ENCODE data around the gene IFI16.

IFI16 gene

DNA sequence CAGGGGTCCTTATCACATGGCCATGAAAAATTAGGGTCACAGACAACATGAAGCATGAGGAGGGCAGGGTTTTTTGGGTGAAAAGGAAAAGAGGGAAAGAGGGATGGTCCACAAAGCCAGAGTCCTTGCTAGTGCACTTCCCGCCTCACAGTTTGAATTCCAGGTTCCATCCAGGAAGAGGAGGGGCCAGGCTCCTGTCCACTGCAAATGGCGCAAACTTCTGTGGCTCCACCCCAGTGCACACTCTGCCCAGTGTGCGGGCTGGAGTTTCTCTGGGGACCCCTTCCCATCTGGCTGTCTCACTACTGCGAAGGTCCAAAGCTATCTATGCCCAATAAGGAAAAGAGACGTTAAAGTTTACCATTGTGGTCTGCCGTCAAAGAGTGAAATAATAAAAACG lies 49.0 kb downstream of the IFI16 start:
- no peak for FAIRE-seq
- no peak for DNase-seq (ENCODE audit: low spot score)

DNA sequence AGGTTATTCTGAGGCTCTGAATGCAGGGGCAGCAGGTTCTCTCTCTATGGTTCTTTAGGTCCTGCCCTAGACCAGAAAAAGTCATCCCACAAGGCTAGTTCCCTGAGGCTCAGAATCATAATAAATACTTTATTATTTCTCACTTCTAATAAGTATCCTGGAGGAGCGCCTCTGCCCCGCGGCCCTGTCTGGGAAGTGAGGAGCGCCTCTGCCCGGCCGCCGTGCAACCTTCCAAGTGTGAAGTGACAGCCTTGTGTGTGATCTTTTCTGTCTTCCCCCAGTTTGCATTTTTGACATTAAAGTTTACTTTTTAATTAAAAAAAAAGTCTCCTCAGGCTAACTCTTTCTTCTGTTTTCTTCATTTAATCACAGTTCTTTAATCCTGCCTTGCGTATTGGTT lies 55.4 kb downstream of the IFI16 start:
- DNase-seq (ENCODE audit: low spot score), result no peak
- no peak for FAIRE-seq

DNA sequence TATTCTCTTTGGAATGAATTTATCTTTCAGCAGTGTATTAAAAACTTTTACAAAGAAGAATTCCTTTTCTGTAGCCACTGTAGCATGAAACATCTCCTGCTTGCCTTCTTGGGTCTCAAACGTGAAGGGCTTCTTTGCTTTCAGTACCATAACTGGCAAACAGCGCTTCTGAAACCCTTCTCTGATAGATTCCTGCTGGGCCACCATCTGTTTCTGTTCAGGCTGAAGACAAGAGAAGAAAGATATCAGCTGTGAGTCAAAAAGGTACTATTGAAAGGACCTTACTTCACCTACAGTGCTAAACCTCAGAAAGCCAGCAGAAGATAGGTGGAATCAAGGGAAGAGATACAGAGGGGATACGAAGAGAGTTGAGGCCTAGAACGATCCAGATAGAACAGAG lies 56.4 kb downstream of the IFI16 start:
- DNase-seq (ENCODE audit: low spot score) (no peak), FAIRE-seq (no peak)

DNA sequence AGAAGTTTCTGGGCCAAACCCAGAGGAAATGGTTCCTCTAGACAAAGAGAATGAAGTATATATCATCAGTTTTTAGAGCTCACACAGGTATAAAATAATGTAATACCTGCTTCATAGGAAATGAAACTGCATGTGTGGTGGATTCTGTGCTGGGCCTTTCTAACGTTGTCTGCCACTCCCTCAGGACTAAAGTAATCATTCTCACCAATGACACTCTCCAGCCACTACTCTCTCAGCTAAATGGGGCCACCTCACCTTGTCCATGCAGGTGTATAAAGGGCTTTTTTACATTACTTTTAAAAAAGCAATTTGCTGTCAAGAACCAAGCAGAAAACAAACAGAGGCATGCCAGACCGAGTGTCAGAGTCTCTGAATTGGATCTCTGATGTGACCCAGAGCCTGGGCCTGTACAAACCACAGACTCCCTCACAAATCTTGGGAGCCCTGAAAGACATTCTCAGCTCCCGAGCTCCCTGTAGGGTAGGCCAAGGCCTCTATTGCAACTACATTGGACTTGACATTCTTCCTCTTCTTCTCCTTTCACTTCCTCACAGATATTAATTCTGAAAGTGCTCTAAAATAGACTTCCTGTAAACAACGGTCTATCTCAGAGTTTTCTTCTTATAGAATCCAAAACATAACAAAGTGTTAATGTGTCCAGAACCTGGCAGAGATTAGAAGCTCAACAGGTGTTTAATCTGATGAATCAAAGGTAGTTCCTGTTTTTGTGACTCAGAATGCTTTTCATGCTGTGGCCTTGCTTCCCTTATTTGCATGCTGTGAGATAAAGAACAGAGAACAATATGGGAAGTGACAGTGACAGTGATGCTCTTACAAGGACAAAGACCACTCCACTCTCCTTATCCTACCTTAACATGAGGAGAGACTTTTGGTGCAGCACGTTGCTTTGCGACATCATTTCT lies 58.3 kb downstream of the IFI16 start:
- FAIRE-seq, result no peak

DNA sequence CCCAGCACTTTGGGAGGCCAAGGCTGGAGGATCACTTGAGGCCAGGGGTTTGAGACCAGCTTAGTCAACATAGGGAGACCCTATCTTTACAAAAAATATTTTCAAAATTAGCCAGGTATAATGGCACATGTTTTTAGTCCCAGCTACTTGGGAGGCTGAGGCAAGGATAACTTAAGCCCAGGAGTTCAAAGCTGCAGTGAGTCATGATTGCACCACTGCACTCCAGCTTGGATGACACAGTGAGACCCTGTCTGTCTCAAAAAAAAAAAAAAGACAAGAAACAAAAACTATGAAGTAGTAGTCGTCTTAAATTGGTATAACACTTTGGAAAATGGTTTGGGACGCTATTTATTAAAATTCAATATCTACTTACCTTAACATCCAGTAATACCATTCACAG lies 59.2 kb downstream of the IFI16 start:
- FAIRE-seq (no peak), DNase-seq (ENCODE audit: low spot score) (no peak)

More for the DNA sequence above, 58.3 kb downstream of the IFI16 start:
- DNase-seq (ENCODE audit: low spot score), result no peak

DNA sequence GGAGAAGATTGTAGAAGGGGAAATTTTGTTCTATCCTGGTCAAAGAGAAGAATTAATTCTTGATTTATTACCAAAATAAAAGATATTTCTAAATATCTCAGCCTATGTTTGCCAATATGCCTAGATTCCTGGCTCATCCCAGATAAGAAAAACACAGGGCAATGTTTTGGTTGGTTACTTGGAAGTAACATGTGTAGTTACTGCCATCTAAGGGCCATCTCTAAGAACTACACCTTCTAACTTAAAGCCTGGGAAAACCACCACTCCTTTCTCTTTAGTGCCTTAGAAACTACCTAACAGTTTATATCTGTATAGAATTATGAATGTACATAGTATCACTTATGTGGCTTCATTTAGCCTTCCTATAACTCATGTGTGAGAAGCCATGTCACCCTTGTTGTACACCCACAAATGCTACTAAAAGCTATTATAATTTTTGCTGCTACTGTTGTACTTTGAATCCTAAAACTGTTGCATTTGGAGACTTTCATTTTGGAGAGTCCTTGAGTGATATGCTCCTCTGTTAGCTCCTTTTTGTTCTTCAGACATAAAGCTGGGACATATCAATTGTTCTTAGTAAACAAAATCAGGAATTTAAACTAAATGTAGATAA lies 62.4 kb downstream of the IFI16 start:
- DNase-seq (ENCODE audit: low spot score) (peak; percentile 49), FAIRE-seq (peak; percentile 84)

DNA sequence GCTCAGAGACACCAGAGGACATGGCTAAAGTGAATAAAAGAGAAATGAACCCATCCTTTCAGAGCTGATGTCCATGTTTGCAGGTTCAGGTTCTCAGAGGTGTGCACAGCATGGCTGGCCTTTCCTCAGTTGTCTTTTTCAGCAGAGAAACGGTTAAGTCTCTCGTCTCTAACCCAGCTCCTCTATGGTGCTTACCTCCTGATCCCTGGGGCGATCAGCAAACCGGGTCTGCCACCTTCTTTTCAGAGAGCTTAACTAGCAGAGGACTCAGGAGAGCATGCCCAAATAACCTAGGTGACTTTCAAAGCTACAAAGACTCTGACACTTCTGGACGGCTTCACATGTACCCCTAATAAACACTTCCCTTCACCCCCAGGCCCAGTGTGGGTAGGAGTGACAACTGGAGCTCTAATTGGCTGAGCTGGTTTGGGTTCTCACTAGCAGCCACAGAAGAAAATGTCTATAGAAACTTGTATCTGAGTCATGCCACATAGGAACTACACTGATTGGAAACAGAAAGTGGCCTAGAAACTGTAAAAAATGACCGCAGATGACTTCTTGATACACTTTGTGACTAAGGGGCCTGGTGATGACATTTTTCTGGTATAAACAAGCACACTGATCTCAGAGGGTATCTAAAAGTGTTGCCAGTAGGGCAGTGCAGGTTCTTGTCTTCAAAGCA lies 66.9 kb downstream of the IFI16 start, which contains the start of gene AIM2:
Gene AIM2 (minus strand): TSS at position 329 of the 682 bp plus-strand sequence. CDS start 3,267 bp downstream, outside the sequence.
- DNase-seq (ENCODE audit: low spot score) (peak; percentile 32), FAIRE-seq (no peak)

DNA sequence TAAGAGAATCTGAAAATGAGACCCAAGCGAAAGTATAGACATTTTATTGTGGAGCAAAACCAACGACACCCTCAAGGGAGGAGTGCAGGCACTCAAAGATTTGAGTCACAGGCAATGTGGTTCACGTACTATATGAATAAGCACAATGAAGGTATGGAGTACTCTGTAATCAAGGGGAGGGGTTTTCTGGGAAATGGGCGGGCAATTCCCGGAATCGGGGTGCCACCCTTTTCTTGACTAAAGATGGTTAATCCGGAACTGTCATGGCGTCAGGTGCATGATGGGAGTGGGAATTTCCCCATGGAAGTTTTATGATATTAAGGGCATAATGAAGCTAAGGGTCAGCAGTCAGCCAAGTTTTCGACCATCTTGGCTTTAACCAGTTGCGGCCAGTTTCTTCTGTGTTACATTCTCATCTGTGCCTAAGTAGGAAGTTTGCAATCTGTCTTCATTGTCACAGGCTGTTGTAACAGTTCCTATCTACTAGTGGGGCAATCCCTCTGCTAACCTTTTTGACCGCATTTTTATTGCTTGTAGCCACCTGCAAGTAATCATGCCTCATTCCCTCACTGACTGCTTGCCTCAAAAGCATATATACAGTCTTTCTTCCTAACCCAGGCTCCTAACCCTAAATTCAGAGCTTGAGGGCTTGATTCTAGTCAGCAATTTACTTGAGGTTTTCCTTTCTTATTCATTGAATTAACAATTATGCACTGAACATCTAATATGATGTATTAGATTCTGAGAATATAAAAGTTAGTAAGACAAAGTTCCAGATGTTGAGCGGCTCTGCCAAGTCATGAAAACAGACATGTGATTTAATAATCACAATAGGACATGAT lies 67.6 kb downstream of the IFI16 start:
- DNase-seq (ENCODE audit: low spot score) (peak; percentile 37), FAIRE-seq (no peak)

DNA sequence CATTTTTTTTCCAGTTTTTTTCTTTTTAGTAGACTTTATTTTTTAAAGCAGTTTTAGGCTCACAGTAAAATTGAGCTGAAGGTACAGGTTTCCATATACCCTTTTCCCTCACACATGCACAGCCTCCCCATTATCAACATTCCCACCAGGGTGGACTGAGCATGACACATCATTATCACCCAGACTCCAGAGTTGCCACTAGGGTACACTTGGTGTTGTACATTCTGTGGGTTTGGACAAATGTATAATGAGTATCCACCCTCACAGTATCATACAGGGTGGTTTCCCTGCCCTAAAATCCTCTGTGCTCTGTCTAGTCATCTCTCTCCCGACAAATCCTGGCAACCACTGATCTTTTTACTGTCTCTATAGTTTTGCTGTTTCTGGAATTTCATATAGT lies 69.8 kb downstream of the IFI16 start:
- FAIRE-seq (no peak), DNase-seq (ENCODE audit: low spot score) (no peak)

DNA sequence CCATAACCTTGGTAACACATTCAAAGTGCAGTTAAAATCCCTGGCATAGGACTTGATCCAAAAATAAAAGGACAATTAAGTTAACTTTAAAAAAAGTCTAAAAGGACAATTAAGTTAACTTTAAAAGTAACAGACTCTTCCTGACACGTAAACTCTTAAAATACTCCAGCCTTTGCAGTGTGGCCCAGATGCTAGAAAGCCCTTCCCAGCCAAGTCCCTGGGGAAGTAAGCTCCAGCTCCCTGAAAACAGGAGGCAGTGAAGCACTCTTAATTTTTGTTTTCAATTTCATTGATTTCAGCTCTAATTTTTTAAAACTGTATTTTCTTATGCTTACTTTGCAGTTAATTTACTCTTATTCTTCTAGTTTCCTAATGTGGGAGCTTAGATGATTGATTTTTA lies 71.9 kb downstream of the IFI16 start:
- FAIRE-seq (no peak), DNase-seq (ENCODE audit: low spot score) (no peak)

DNA sequence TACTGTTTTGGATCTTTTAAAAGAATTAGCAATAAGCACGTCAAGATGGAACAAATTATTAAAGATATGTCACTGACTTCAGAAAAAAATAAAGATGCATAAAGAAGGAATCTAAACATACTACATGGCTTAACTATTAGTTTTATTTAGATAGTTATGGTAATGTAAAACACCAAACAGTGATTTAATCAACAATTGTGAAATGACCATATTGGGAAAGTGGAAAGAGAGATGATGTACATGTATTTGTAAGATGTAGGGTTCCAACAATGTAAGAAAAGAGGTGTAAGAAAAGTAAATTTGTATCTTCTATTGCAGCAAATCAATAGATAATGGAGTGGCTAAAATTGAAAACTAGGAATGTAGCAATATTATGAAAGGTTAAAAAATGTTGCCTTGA lies 73.3 kb downstream of the IFI16 start:
- FAIRE-seq (no peak), DNase-seq (ENCODE audit: low spot score) (no peak)

DNA sequence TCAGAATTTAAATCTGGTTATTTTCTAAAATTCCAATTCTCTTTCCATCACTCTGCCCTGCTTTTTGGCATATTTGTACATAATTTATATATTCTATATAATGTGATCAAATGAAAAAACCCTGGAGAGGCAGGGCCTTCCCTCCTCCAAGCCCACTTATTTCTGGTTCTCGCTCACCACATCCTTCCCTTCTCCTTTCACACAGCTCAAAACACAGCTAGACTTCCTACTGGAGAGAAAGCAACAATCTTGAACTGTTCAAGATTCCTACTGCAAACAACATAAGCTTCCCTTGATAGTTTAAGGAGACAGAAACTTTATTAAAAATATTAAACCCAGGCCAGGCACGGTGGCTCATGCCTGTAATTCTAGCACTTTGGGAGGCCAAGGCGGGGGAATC lies 74.4 kb downstream of the IFI16 start:
- DNase-seq (ENCODE audit: low spot score) (no peak), FAIRE-seq (no peak)

DNA sequence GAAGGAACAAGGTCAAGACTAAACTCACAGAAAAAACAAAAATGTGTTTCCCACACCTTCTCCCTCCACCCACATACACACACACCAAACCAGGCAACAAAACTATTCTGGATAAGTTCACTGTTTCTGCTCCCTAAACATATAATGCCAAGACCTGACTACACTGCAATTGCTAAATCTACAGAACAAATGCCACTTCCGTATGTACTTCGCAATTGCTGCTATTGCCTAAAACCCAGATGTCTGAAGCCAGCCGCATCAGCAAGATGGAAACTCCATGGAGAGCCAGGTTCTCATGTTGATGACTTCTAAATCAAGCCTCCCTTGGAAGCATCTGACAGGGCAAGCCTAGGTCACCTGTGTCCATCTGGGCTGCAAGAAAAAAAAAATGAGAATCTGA lies 75.2 kb downstream of the IFI16 start:
- FAIRE-seq (no peak), DNase-seq (ENCODE audit: low spot score) (no peak)

DNA sequence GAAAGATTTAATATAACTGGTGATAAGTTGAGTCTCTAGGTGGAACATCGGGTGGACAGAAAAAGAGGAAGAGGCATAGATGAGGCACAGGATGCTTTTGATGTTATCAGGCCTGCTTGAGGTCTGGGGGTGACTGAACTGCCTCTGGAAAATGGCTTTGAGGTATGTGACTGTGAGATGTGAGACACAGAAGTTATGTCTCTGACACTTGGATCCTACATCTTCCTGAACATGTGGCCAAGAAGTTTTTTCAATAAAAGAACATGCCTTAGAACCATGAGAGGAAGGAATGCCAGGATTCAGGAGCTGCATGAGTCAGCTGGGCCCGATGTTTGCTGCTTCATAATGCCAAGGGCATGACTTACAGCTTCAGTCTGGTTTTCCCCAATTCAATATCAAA lies 78.3 kb downstream of the IFI16 start:
- FAIRE-seq, result no peak

DNA sequence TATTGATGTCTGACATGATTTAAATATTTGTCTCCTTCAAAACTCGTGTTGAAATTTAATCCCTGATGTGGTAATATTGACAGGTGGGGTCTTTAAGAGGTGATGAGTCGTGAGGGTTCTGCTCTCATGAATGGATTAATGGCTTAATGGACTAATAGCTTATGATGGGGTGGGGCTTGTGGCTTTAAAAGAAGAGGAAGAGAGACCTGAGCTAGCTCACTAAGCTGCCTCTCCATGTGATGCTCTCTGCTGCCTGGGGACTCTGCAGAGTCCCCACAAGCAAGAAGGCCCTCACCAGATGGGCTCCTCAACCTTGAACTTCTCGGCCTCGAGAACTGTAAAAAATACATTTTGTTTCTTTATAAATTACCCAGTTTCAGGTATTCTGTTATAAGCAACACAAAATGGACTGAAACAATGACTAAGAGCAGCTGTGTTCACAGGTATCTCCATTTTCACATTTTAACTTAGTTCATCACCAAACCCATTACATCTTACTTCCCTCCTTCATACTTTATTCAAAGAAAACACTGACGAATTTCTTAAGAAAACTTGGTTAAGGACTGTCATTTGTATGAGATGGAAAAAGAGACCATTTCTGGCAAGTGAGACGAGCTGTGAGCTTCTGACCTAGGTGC lies 79.0 kb downstream of the IFI16 start:
- no peak for DNase-seq (ENCODE audit: low spot score)
- no peak for FAIRE-seq

More for the DNA sequence above, 78.3 kb downstream of the IFI16 start:
- DNase-seq (ENCODE audit: low spot score), result no peak

DNA sequence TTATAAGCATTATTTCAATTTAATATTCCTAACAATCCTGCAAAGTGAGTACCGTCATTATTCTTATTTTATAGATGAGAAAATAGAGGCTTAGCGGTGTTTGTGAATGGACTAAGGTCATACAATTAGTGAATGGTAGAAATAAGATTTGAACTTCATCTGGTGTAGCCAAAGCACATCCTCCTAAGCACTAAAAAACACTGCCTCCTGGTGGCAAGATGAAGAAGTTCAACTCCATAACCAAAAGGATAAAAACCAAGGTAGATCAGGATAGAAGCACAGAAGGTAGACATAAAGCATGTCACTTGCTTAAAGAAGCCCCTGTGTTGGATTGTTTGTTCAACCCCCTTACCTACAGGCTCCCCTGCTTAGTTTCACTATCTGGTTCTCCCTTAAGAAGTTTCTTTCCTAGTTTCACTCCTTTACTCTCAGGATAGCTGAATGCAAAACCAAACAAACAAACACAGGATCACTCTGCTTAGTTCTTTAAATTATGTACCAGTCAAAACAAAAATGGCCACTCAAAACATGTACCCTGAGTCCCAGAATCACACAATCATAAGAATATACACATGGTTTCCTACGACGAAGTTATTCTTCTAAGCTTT lies 79.6 kb downstream of the IFI16 start:
- FAIRE-seq, result no peak
- DNase-seq (ENCODE audit: low spot score), result no peak

DNA sequence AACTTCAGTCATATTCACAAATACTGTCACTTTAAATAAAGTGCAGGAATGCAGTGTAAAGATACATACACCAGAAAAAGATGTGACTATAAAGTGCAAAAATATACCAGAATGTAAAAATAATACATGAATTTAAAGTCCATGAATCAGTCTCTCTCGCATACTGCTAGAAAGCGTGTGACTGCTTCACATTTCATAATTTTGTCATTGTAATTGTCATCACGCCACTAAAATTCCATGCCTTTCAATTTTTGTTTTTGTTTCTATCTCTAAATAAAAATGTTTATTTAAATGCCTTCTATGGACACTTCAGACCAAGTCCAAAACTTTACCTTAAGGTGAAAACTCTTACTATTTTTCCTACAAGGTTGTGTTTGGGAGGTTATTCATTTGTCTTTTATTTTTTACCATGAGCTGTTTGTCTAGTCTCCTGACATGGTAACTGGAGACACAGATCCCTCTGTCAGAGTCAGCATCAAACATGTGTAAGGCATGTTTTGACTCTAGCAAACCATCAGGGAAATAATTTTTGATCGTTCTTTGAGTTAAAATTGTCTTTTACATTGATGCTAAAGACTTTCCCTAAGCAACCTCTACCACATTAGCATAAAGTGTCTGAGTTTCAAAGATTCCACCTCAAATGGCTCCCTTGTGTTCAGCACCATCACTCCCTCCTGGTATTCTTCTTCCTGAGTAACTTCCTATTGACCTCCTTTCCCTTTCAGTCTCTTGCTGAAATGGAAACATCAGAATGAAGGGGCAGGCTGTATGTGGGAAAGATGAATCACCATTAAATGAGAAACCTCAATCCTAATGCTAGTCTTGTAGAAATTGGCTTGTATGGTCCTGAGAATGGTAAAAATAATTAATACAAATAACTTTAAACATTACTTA lies 80.8 kb downstream of the IFI16 start:
- no peak for FAIRE-seq
- no peak for DNase-seq (ENCODE audit: low spot score)

DNA sequence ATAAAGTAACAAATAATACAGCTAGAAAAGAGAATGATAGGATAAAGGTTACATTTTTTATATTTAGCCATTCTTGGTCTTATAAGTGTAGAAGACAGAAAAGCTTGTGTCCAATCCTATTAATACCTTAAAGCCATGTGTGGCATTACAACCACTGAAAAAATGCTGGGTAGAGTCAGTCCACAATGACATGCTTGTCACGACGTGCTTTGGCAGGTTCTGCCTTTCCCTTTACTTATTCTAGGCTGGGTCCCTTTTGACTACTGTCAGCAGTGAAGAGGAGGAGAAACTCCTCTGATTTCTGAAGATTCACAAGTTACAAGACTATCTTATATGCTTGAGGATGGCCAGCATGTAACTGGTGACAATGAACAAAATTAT lies 81.5 kb downstream of the IFI16 start:
- DNase-seq (ENCODE audit: low spot score) (no peak), FAIRE-seq (no peak)

DNA sequence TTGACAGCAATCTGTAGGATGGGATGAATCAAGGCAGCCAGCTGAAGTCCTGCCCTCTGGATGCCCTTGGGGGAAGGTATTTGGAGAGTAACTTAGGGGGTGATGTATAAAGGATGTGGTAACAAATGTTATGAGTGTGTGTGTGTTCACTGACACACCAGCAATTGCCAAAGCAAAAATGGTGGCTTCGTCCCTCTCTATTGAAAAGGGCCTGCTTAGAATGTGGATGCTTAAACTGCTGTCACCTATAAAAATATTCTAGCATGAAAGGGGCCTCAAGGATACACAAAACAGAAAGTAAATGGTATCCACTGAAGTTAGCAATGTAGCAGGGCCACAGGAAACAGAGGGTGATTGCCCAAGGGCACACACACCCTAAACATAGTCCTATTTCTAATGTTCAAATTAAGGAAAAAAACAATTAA lies 81.9 kb downstream of the IFI16 start:
- DNase-seq (ENCODE audit: low spot score), result no peak

More for the DNA sequence above, 81.9 kb downstream of the IFI16 start:
- no peak for FAIRE-seq
